CD1c-positive myeloid dendritic cell (primary cell): Measurements from ENCODE around the gene LAMP2.
"Not testable (repeated sequence)": the region's sequence is repeated elsewhere in the genome, so short reads cannot be mapped to it uniquely, and the experiment has no call there.

Experiments used
- DNase-seq: peaks from one replicate; pipeline ENCODE4 v3.0.0-alpha.2; 2016; ENCODE audit errors: extremely low spot score

Gene LAMP2

DNA sequence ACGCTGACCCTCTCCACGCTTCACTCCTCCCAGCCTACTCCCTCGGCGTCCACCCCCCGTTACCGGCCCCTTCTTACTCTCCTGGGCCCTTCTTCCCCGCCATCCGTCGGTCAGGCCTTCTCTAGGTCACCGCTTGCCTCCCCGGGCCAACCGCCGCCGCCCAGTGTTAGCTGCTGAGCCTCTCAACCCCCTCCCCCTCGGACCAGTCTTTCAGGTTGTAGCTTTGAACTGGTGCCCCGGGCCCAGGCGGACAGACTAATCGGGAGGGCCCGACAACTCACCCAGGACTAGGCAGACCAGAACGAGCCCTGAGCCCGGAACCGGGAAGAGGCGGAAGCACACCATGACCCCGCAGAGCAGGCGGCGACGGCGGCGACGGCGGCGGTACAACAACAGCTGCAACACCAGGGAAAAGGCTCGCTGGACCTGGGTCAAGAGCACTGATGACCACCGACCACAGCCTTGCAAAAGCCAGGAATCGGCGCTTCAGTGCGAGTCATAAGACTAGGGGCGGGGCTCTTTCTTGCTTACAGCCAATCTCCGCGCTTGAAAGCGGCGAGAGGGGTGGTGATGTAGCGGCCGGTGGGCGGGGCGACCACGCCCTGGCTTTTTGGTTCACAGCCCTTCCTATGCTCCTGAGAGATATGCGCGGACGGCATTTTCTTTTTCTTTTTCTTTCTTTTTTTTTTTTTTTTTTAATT lies at the start of gene LAMP2:
LAMP2 (minus strand) TSS at position 472 of the 701 bp plus-strand sequence; CDS start at position 345, 127 bp downstream.
- peak; percentile 87 for DNase-seq

DNA sequence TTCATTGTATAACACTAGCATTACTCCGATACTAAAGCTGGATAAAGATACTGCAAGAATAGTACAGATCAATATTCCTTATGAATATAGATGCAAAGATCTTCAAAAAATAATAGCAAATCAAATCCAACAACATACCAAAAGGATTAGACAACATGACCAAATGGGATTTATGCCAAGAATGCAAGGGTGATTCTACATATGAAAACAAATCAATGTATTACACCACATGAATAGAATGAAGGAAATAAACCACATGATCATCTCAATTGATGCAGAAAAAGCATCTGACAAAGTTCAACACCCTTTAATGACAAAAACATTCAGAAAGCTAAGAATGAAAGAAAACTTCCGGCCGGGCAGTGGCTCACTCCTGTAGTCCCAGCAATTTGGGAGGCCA lies 48.8 kb upstream of the LAMP2 start:
- no peak for DNase-seq

DNA sequence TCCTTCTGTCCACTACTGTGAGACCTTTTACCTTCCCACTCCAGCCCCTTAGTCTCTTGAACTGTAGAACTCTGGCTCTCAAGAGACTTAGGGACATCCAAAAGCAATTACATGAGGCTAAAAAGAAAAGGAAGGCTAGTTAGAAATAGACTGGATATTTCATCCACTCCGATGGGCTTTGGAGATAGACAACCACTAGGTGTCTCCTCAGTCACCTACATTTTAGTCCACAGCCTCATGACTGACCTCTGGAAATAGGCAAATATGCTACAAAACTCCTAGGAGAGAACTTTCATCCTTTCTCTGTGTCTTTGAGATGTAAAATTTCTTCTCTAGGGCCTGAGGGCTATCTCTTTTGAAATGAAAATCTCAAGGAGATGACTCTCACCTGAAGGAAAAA lies 45.1 kb upstream of the LAMP2 start:
- DNase-seq = no peak

- DNase-seq = no peak
Measured at GRCh38 chrX:120512627-120513026, 43.5 kb upstream of the LAMP2 start.

DNA sequence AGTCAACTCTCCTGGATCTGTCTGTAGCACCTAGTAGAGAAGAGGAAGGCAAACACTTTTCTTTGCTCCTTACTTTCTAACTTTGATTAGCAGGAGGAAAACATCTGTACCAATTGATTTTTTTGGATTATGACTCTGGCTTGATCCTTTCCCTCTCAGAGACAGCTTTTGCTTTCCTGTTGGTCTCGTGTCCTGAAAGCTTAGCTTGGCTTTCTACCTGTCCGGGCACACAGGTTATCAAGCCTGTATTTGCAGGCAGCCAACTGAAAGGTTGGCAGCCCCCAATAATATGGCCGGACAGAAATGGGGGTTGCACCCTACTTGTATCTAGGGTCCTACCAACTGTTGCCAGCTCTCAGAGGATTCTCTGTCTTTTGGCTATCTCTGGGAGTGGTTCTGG lies 43.1 kb upstream of the LAMP2 start:
- no peak for DNase-seq

GRCh38 chrX:120504569-120504968 lies 35.5 kb upstream of the LAMP2 start:
- no peak for DNase-seq

GRCh38 chrX:120499301-120500072 lies 30.4 kb upstream of the LAMP2 start:
- DNase-seq = no peak

- not testable (repeated sequence) for DNase-seq
Measured at GRCh38 chrX:120490119-120490518, 21.0 kb upstream of the LAMP2 start.

DNA sequence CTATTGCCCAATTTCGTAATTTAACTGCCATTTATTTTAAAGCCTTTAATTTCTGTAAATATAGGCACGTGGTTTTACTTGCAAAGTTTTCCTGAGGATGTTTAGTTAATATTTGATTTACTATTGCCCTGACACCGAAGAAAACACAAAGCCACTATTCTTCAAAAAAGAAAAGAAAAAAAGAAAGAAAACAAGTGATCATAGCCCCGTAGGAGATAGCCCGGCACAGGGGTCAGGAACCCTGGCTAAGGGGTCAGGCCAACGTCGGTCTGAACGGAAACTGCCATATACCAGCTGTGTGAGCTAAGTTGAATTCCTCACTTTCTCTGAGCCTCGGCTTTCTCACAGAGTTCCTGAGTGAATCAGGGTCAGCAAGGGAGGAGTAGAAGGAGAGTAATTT lies 17.7 kb upstream of the LAMP2 start:
- DNase-seq = no peak

DNA sequence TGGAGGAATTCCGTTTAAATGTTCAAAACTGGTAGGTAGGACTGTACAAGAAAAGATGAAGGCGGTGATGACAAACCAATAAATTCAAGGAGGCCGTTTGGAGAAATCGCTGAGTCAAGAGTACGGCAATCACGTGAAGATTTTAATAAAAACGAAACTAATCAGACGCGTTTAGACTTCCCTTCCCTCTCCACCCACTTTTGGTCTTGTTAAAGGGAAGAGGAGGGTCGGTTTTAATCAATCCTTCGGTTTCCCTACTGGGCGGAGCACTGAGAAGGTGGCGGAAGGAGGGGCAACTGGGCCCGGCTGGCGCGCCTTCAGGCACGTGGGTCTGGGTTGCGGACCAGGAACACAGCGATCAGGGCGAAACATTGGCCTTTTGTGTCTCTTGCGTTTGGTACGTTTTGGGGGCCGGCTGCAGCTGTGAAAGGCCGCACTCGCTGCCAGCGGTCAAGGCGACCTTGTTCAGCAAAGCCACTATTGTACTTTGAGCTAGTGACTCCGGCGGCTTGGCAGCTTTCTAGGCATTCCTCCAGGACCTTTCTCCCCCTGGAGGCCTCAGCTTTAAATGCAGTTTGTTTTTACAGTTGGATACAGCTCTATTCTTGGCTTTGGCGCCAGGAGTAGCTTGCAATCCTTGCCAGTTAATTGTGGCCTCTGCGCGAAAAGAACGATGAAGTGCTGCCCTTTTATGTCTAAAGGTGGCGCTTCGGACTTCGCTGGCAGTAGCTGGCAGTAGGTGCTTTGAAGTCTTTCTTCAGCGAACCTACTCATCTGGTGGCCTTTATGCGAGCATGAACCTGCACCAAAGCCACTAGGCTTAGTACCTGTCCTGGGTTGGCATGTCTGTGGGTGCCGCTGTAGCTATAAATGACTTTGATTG lies 16.8 kb upstream of the LAMP2 start:
- DNase-seq = peak; percentile 88

DNA sequence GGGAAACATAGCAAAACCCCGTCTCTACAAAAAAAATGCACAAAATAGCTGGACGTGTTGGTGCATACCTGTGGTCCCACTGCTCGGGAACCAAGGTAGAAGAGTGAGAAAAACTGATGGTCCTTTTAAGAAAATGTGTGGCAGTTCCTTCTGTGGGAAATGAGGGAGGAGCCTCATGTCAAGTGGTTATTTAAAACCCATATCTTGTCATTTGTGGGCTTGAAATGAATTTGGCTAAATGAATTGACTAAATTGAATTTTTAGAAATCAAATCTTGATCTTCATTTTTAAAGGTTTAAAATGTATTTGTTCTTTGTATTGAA lies 16.2 kb upstream of the LAMP2 start:
- no peak for DNase-seq

GRCh38 chrX:120477453-120477852 lies 8.4 kb upstream of the LAMP2 start:
- DNase-seq = no peak

DNA sequence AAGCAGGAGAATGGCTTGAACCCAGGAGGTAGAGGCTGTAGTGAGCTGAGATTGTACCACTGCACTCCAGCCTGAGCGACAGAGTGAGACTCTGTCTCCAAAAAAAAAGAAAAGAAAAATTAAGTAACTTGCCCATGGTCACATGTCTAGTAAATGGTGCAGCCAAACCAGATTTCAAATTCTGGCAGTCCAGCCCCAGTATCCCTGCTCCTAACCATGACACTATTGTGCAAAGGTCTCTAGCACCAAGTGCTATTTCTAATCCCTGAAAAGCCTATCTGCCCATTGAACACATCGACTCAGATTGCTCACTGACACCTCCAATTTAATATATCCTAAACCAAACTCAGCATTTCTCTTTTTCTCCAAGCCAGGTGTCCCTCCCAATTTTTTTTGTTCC lies 7.6 kb upstream of the LAMP2 start:
- no peak for DNase-seq

DNA sequence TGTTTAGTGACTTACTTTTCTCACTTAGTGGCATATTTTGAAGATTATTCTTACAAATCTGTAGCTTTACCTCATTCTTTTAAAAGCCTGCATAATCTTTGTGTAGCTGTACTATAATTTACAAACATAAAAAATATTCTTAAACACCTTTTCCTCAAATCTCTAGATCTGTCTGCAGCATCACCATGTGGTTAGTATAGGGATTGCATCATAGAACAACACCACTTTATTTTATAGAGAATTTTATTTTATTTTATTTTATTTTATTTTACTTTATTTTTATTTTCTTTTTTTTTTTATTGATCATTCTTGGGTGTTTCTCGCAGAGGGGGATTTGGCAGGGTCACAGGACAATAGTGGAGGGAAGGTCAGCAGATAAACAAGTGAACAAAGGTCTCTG lies 6.4 kb upstream of the LAMP2 start:
- DNase-seq = peak; percentile 22

GRCh38 chrX:120474085-120474484 lies 5.0 kb upstream of the LAMP2 start:
- DNase-seq = no peak

- DNase-seq = not testable (repeated sequence)
Measured at GRCh38 chrX:120469657-120470056, 561 bp upstream of the LAMP2 start.

- DNase-seq = no peak
Measured at GRCh38 chrX:120468479-120468824, 644 bp downstream of the LAMP2 start.

DNA sequence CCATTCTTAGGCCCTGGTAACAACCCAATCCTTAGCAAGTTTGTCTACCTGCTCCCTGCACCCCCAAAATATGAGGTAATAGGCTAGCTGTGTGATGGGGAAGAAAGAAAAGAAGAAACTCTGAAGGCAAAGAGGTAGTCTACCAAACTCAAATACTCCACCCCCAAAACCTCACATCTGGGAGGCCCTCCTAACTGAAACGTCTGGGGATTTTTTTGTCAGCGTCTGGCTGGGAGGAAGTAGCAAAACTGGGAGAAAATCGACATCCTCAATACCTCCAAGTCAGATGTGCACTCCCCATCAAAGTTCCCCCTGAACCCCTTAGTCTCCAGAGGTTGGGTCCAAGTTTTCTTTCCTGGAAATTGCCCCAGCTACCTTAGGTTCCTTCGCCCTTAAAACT lies 1.0 kb downstream of the LAMP2 start:
- peak; percentile 18 for DNase-seq

DNA sequence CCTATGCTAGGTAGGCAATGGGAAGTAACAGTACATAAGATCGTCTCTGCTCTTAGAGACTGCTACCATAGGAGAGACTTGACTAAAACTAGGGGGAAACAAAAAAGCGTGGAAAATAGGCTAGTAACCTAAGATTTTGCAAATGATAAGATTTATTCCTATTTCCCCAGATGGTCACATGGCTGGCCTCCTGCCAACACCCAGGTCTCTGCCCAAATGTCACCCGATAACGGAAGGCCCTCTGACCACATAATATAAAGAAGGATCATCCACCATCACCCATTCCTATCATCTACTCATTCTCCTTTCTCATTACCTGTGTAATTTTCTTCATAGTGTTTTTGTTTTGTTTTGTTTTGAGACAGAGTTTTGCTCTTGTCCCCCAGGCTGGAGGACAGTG lies 4.7 kb downstream of the LAMP2 start:
- DNase-seq = peak; percentile 26

- DNase-seq = peak; percentile 11
Measured at GRCh38 chrX:120463241-120463640, 5.9 kb downstream of the LAMP2 start.

GRCh38 chrX:120462370-120462769 lies 6.7 kb downstream of the LAMP2 start:
- DNase-seq = peak; percentile 19

DNA sequence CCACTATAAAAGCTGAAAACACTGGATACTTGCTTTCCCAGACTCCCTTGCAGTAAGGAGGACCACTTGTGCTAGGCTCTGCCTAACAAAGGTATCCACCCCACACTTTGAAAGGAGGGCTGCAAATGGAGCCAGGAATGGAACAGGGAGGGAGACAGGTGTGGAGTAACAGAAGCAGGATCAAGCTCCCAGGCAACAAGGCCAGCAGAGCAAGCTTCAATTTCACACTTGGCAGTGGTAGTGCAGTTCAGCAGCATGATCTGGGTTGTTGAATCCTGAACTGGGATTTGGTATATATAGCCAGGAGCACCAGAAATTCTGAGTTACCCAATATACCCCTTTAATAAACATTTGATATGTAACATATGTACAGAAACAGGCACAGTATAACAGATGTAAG lies 9.8 kb downstream of the LAMP2 start:
- DNase-seq = no peak

DNA sequence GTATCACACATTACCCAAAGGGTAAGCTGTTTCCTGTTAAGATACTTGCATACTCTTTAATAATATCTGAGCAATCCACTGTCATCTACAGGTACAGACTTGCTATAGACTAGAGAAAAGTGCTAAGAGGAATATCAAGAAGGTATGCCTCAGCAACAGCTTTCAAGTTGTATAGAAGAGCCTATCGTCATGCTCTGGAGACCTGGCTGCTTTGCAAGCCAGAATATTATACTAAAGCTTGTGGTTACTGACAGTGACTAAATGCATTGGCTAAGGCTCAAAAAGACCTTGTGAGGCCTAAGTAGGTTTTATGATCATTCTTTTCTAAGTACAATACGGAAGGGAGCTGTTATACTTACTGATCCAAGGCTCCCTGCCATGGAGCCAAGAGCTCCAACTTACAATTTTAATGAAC lies 11.3 kb downstream of the LAMP2 start:
- DNase-seq = peak; percentile 6
